GM23338 (cell line): ENCODE data around the gene POLR1E. TPM values are rescaled to one million over a fixed set of nuclear protein-coding genes. Genes with fewer than 3 reads are reported as not detected.

Experiments
- ATAC-seq: fragments of 200-7000 bp; cut with Tn5 transposase; 3 replicates; pipeline ENCODE4 v1.9.1; 2020
- DNase-seq: peaks from one replicate; pipeline ENCODE4 v3.0.0-alpha.2; 2015; ENCODE audit warnings: low spot score
- H2AFZ ChIP-seq: fragments of 200-600 bp; sonication (generic); 2 replicates; pipeline ENCODE4 v1.8.0; 2016; ENCODE audit warnings: antibody characterized with exemption, mild to moderate bottlenecking, moderate library complexity
- H3F3A ChIP-seq: fragments of 200-600 bp; sonication (generic); replicated peaks from 2 replicates; pipeline ENCODE4 v1.8.0; 2017; ENCODE audit warnings: antibody characterized with exemption, mixed run types, low read depth
- H3K27ac ChIP-seq: fragments of 200-600 bp; sonication (generic); 2 replicates; pipeline ENCODE4 v1.6.1; 2016; ENCODE audit warnings: low read depth
- H3K27me3 ChIP-seq: fragments of 200-600 bp; sonication (generic); 2 replicates; pipeline ENCODE4 v1.8.0; 2016; ENCODE audit warnings: mild to moderate bottlenecking, mixed run types, moderate library complexity; ENCODE audit not compliant: insufficient read depth
- H3K36me3 ChIP-seq: fragments of 200-600 bp; sonication (generic); 2 replicates; pipeline ENCODE4 v1.8.0; 2016; ENCODE audit warnings: mild to moderate bottlenecking; ENCODE audit not compliant: insufficient read depth
- H3K4me1 ChIP-seq: fragments of 200-600 bp; sonication (generic); 2 replicates; pipeline ENCODE4 v1.8.0; 2016; ENCODE audit warnings: mild to moderate bottlenecking, moderate library complexity; ENCODE audit not compliant: insufficient read depth
- H3K4me2 ChIP-seq: fragments of 200-600 bp; sonication (generic); 2 replicates; pipeline ENCODE4 v1.7.1; 2017; ENCODE audit warnings: mixed run types
- H3K4me3 ChIP-seq: fragments of 200-600 bp; sonication (generic); 2 replicates; pipeline ENCODE4 v1.6.1; 2016; ENCODE audit warnings: mixed run types
- H3K79me2 ChIP-seq: fragments of 200-600 bp; sonication (generic); replicated peaks from 2 replicates; pipeline ENCODE4 v1.8.0; 2017; ENCODE audit warnings: mild to moderate bottlenecking; ENCODE audit not compliant: insufficient read depth
- H3K9me2 ChIP-seq: fragments of 200-600 bp; sonication (generic); 2 replicates; pipeline ENCODE4 v1.8.0; 2017; ENCODE audit not compliant: insufficient read depth
- H4K20me1 ChIP-seq: fragments of 200-600 bp; sonication (generic); replicated peaks from 2 replicates; pipeline ENCODE4 v1.8.0; 2017; ENCODE audit warnings: mild to moderate bottlenecking; ENCODE audit not compliant: insufficient read depth
- H3K27ac Mint-ChIP-seq: 2 replicates; pipeline ENCODE4 v1.8.0; 2020; ENCODE audit warnings: inconsistent platforms, mild to moderate bottlenecking, moderate library complexity, mixed read lengths
- H3K27me3 Mint-ChIP-seq: 3 replicates; pipeline ENCODE4 v1.8.0; 2022; ENCODE audit warnings: low read depth, mild to moderate bottlenecking, moderate library complexity, mixed read lengths, inconsistent platforms; ENCODE audit not compliant: insufficient read depth, poor library complexity
- H3K36me3 Mint-ChIP-seq: 3 replicates; pipeline ENCODE4 v1.8.0; 2021; ENCODE audit warnings: low read depth, mild to moderate bottlenecking, inconsistent platforms, moderate library complexity, mixed read lengths
- H3K4me1 Mint-ChIP-seq: 3 replicates; pipeline ENCODE4 v1.8.0; 2020; ENCODE audit warnings: mild to moderate bottlenecking, inconsistent platforms, mixed read lengths
- H3K4me3 Mint-ChIP-seq: 3 replicates; pipeline ENCODE4 v1.8.0; 2021; ENCODE audit warnings: moderate library complexity, mild to moderate bottlenecking, inconsistent platforms, mixed read lengths
- H3K9me3 Mint-ChIP-seq: 3 replicates; pipeline ENCODE4 v1.8.0; 2020; ENCODE audit warnings: moderate library complexity, mild to moderate bottlenecking, inconsistent platforms, mixed read lengths
- CREB1 ChIP-seq: fragments of 250-450 bp; sonication (Bioruptor Pico); IDR thresholded peaks from 2 replicates; pipeline ENCODE4 v1.5.0; 2020; ENCODE audit warnings: low read depth, mild to moderate bottlenecking, moderate library complexity
- EZH2 ChIP-seq: fragments of 200-600 bp; sonication (generic); IDR thresholded peaks from one replicate; pipeline ENCODE4 v1.8.0; 2017; ENCODE audit warnings: antibody characterized with exemption, mild to moderate bottlenecking, low read depth; ENCODE audit not compliant: unreplicated experiment
- EZH2phosphoT487 ChIP-seq: fragments of 200-600 bp; sonication (generic); IDR thresholded peaks from one replicate; pipeline ENCODE4 v1.8.1; 2018; ENCODE audit warnings: antibody characterized with exemption; ENCODE audit not compliant: unreplicated experiment
- JUNB ChIP-seq: IDR thresholded peaks from one replicate; pipeline ENCODE4 v1.6.1; 2016; ENCODE audit warnings: antibody characterized with exemption; ENCODE audit not compliant: unreplicated experiment
- NANOG ChIP-seq: IDR thresholded peaks from 2 replicates; pipeline ENCODE4 v1.6.1; 2016; ENCODE audit warnings: antibody characterized with exemption, borderline replicate concordance
- POLR2AphosphoS5 ChIP-seq: IDR thresholded peaks from 2 replicates; pipeline ENCODE4 v1.6.1; 2016; ENCODE audit warnings: antibody characterized with exemption, low read depth
- STAT1 ChIP-seq: IDR thresholded peaks from one replicate; pipeline ENCODE4 v1.6.1; 2016; ENCODE audit warnings: antibody characterized with exemption; ENCODE audit not compliant: unreplicated experiment
- ZNF114 ChIP-seq: fragments of 250-450 bp; sonication (Bioruptor Pico); IDR thresholded peaks from 2 replicates; pipeline ENCODE4 v1.5.0; 2020; ENCODE audit warnings: mild to moderate bottlenecking, moderate library complexity
- ZNF331 ChIP-seq: fragments of 250-450 bp; sonication (Bioruptor Pico); IDR thresholded peaks from 2 replicates; pipeline ENCODE4 v1.5.0; 2020; ENCODE audit warnings: low read depth, mild to moderate bottlenecking, moderate library complexity
- polyA plus RNA-seq: library from polyadenylated mRNA; unstranded; fragments of >200 nt; fragmentation: Nextera tagmentation; extraction: Ambion mirVana; gene quantifications from 2 replicates; pipeline ENCODE4 v1.2.1, GENCODE V29; 2016
- total RNA-seq: library from RNA; depleted of rRNA; stranded (reverse); fragments of >200 nt; shearing (Covaris generic); gene quantifications from 2 replicates; pipeline ENCODE4 v1.2.3, GENCODE V29; 2014
- TF ChIP-seq, protein P1 (sequence below): fragments of 250-450 bp; sonication (Bioruptor Pico); IDR thresholded peaks from 2 replicates; pipeline ENCODE4 v1.5.0; 2020; ENCODE audit warnings: mild to moderate bottlenecking, moderate library complexity
- TF ChIP-seq, protein P2 (sequence below): IDR thresholded peaks from one replicate; pipeline ENCODE4 v1.6.1; 2018; ENCODE audit warnings: antibody characterized with exemption; ENCODE audit not compliant: unreplicated experiment
- TF ChIP-seq, protein P3 (sequence below), 2 experiments: fragments of 200-600 bp in 1 of 2; sonication (generic) in 1 of 2; conservative IDR thresholded peaks; 2 replicates each; pipeline versions ENCODE4 v1.5.1 to v1.6.1; 2016 to 2017; ENCODE audit warnings: antibody characterized with exemption in 2 of 2, low read depth in 2 of 2, mild to moderate bottlenecking in 2 of 2, moderate library complexity in 1 of 2
- TF ChIP-seq, protein P4 (sequence below): IDR thresholded peaks from 2 replicates; pipeline ENCODE4 v1.6.1; 2016; ENCODE audit warnings: antibody characterized with exemption

The POLR1E gene
- total and polyA plus RNA-seq, 2 experiments from 2014 or later: 19.2 to 45.5 TPM

DNA sequence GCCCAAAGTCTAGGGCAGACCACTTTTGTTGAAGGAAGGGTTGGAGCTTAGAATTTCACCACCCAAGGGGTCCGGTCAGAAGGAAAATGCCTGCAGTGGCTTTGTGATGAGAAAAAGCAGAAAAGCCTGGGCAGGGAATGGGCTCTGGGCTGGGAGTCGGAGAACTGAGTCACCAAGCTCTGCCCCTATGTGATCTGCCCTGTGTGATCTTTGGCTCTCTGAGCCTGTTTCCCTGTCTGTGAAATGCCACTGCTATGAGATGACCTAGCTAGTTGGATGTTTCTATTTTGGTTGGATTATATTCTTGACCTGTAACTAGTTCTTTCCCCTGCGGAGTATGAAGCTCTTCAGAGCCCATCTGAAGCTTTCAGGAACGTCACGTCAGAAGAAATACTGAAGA is 9.8 kb downstream of the POLR1E start:
- Histone ChIP-seq H3K4me3 (no peak overlapping the region), H3K79me2 (0 out of 2 replicates have a peak, but pooled peaks cover under 1% of the 10 kb centered on the region), H3K27me3 (no peaks in the 10 kb centered on the region), H3K4me2 (no peak overlapping the region), H3K9me2 (no peaks in the 10 kb centered on the region), H4K20me1 (peaks cover 26% of the 10 kb centered on the region), H3K4me1 (no peaks in the 10 kb centered on the region), H3K27ac (no peak overlapping the region), H2AFZ (no peak overlapping the region), H3F3A (no peaks in the 10 kb centered on the region), H3K36me3 (peaks cover 53% of the 10 kb centered on the region)
- ATAC-seq (no peak), DNase-seq (no peak)
- no peaks in the 10 kb centered on the region for H3K27me3 Mint-ChIP-seq
- no peak overlapping the region for H3K27ac Mint-ChIP-seq
- H3K36me3 Mint-ChIP-seq: peaks cover 79% of the 10 kb centered on the region
- H3K4me1 Mint-ChIP-seq: no peaks in the 10 kb centered on the region
- TF ChIP-seq ZNF114 (no peak), JUNB (no peak), EZH2phosphoT487 (no peak), STAT1 (no peak), POLR2AphosphoS5 (no peak), NANOG (no peak), ZNF331 (no peak), CREB1 (CRISPR knock-in tag) (no peak), EZH2 (no peak)
- TF ChIP-seq, protein P1, sequence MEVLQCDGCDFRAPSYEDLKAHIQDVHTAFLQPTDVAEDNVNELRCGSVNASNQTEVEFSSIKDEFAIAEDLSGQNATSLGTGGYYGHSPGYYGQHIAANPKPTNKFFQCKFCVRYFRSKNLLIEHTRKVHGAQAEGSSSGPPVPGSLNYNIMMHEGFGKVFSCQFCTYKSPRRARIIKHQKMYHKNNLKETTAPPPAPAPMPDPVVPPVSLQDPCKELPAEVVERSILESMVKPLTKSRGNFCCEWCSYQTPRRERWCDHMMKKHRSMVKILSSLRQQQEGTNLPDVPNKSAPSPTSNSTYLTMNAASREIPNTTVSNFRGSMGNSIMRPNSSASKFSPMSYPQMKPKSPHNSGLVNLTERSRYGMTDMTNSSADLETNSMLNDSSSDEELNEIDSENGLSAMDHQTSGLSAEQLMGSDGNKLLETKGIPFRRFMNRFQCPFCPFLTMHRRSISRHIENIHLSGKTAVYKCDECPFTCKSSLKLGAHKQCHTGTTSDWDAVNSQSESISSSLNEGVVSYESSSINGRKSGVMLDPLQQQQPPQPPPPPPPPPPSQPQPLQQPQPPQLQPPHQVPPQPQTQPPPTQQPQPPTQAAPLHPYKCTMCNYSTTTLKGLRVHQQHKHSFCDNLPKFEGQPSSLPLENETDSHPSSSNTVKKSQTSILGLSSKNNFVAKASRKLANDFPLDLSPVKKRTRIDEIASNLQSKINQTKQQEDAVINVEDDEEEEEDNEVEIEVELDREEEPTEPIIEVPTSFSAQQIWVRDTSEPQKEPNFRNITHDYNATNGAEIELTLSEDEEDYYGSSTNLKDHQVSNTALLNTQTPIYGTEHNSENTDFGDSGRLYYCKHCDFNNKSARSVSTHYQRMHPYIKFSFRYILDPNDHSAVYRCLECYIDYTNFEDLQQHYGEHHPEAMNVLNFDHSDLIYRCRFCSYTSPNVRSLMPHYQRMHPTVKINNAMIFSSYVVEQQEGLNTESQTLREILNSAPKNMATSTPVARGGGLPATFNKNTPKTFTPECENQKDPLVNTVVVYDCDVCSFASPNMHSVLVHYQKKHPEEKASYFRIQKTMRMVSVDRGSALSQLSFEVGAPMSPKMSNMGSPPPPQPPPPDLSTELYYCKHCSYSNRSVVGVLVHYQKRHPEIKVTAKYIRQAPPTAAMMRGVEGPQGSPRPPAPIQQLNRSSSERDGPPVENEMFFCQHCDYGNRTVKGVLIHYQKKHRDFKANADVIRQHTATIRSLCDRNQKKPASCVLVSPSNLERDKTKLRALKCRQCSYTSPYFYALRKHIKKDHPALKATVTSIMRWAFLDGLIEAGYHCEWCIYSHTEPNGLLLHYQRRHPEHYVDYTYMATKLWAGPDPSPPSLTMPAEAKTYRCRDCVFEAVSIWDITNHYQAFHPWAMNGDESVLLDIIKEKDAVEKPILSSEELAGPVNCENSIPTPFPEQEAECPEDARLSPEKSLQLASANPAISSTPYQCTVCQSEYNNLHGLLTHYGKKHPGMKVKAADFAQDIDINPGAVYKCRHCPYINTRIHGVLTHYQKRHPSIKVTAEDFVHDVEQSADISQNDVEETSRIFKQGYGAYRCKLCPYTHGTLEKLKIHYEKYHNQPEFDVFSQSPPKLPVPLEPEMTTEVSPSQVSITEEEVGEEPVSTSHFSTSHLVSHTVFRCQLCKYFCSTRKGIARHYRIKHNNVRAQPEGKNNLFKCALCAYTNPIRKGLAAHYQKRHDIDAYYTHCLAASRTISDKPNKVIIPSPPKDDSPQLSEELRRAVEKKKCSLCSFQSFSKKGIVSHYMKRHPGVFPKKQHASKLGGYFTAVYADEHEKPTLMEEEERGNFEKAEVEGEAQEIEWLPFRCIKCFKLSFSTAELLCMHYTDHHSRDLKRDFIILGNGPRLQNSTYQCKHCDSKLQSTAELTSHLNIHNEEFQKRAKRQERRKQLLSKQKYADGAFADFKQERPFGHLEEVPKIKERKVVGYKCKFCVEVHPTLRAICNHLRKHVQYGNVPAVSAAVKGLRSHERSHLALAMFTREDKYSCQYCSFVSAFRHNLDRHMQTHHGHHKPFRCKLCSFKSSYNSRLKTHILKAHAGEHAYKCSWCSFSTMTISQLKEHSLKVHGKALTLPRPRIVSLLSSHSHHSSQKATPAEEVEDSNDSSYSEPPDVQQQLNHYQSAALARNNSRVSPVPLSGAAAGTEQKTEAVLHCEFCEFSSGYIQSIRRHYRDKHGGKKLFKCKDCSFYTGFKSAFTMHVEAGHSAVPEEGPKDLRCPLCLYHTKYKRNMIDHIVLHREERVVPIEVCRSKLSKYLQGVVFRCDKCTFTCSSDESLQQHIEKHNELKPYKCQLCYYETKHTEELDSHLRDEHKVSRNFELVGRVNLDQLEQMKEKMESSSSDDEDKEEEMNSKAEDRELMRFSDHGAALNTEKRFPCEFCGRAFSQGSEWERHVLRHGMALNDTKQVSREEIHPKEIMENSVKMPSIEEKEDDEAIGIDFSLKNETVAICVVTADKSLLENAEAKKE (CRISPR knock-in tag): no peak
- TF ChIP-seq, protein P2, sequence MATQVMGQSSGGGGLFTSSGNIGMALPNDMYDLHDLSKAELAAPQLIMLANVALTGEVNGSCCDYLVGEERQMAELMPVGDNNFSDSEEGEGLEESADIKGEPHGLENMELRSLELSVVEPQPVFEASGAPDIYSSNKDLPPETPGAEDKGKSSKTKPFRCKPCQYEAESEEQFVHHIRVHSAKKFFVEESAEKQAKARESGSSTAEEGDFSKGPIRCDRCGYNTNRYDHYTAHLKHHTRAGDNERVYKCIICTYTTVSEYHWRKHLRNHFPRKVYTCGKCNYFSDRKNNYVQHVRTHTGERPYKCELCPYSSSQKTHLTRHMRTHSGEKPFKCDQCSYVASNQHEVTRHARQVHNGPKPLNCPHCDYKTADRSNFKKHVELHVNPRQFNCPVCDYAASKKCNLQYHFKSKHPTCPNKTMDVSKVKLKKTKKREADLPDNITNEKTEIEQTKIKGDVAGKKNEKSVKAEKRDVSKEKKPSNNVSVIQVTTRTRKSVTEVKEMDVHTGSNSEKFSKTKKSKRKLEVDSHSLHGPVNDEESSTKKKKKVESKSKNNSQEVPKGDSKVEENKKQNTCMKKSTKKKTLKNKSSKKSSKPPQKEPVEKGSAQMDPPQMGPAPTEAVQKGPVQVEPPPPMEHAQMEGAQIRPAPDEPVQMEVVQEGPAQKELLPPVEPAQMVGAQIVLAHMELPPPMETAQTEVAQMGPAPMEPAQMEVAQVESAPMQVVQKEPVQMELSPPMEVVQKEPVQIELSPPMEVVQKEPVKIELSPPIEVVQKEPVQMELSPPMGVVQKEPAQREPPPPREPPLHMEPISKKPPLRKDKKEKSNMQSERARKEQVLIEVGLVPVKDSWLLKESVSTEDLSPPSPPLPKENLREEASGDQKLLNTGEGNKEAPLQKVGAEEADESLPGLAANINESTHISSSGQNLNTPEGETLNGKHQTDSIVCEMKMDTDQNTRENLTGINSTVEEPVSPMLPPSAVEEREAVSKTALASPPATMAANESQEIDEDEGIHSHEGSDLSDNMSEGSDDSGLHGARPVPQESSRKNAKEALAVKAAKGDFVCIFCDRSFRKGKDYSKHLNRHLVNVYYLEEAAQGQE: no peak
- TF ChIP-seq, protein P3, sequence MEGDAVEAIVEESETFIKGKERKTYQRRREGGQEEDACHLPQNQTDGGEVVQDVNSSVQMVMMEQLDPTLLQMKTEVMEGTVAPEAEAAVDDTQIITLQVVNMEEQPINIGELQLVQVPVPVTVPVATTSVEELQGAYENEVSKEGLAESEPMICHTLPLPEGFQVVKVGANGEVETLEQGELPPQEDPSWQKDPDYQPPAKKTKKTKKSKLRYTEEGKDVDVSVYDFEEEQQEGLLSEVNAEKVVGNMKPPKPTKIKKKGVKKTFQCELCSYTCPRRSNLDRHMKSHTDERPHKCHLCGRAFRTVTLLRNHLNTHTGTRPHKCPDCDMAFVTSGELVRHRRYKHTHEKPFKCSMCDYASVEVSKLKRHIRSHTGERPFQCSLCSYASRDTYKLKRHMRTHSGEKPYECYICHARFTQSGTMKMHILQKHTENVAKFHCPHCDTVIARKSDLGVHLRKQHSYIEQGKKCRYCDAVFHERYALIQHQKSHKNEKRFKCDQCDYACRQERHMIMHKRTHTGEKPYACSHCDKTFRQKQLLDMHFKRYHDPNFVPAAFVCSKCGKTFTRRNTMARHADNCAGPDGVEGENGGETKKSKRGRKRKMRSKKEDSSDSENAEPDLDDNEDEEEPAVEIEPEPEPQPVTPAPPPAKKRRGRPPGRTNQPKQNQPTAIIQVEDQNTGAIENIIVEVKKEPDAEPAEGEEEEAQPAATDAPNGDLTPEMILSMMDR (conservative IDR thresholded peaks at IDR 0.05; ENCODE audit: low read depth in 2 of 2): no peak
- TF ChIP-seq, protein P4, sequence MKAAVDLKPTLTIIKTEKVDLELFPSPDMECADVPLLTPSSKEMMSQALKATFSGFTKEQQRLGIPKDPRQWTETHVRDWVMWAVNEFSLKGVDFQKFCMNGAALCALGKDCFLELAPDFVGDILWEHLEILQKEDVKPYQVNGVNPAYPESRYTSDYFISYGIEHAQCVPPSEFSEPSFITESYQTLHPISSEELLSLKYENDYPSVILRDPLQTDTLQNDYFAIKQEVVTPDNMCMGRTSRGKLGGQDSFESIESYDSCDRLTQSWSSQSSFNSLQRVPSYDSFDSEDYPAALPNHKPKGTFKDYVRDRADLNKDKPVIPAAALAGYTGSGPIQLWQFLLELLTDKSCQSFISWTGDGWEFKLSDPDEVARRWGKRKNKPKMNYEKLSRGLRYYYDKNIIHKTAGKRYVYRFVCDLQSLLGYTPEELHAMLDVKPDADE: no peak
- no peak overlapping the region for H3K4me3 Mint-ChIP-seq
- H3K9me3 Mint-ChIP-seq: no peaks in the 10 kb centered on the region
